Choroid plexus epithelial cell (primary cell): ENCODE data around the gene KCNG2.
"Not testable (repeated sequence)": the region's sequence is repeated elsewhere in the genome, so short reads cannot be mapped to it uniquely, and the experiment has no call there.

Experiments
- DNase-seq: peaks from one replicate; pipeline ENCODE4 v3.0.0-alpha.2; 2010; ENCODE audit warnings: low read depth
- H3K4me3 ChIP-seq: 2 replicates; pipeline ENCODE4 v1.5.1; 2011; ENCODE audit warnings: low read depth, mild to moderate bottlenecking, control low read depth, low read length, moderate library complexity
- TF ChIP-seq, protein P1 (sequence below): conservative IDR thresholded peaks from 2 replicates; pipeline ENCODE4 v1.5.1; 2011; ENCODE audit warnings: low read depth, mild to moderate bottlenecking, control low read depth, inconsistent platforms, low read length, moderate library complexity

The KCNG2 gene

DNA sequence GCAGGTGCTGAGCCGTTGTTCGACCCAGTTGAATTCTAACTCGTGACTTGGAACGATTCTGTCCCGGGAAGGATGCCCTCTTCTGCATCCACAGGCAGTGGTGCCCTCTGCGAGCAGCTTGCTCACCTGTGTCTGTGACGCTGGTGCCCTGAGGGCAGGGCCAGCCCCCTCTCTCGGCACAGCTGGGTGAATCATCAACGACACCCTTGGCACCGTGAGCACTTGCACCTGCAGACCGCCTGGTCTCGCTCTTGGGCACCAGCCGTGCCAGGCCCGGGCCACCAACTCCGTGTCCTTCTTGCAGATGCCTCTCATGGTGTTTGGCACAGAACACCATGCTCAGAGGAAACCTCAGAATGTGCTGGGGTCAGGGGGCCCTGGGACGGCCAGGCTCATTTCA, 78.8 kb downstream of the KCNG2 start:
- DNase-seq = no peak
- TF ChIP-seq, protein P1, sequence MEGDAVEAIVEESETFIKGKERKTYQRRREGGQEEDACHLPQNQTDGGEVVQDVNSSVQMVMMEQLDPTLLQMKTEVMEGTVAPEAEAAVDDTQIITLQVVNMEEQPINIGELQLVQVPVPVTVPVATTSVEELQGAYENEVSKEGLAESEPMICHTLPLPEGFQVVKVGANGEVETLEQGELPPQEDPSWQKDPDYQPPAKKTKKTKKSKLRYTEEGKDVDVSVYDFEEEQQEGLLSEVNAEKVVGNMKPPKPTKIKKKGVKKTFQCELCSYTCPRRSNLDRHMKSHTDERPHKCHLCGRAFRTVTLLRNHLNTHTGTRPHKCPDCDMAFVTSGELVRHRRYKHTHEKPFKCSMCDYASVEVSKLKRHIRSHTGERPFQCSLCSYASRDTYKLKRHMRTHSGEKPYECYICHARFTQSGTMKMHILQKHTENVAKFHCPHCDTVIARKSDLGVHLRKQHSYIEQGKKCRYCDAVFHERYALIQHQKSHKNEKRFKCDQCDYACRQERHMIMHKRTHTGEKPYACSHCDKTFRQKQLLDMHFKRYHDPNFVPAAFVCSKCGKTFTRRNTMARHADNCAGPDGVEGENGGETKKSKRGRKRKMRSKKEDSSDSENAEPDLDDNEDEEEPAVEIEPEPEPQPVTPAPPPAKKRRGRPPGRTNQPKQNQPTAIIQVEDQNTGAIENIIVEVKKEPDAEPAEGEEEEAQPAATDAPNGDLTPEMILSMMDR = no peak
- no peak overlapping the region for H3K4me3 ChIP-seq

DNA sequence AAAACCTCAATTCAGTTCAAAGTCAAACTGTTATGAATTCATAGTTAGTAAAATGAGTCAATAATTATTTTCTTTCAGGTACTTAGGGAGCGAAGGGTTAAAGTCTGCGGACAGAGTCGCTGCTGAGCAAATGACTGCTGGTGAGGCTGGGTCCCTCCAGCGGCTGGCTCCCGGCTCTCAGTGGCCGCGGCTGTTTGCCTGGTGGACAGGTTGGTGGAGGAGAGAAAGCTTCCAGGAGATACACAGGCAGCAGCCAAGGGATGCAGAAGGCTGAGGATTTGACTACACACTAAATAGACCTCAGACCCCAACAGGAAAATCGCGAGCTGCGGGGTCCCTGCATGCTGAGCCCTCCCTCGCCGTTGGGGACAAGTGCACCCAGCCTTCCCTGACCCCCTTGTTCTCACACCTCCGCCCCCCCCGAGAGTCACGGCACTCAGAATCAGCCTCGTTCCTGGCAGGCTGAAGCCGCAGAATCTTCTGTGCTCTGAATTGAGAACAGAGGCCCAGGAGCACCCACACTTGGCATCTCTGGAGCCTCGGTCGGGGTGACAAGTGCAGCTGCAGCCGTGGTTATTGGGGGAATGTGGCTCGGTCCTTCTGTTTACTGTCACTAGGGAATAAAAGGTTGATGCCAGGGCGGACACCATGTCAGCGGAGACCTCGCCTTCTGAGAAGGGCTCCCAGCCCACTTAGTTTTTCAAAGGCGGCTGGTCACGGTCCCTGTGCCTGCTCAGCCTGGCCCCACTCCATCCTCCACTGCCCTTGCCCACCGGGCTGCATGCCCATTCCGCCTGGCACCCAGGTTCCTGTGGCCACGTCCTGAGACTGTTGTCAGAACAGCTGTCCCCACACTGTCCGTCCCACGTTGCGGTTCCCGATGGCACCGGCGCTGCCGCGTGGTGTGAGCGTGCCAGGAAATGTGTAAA, 79.7 kb downstream of the KCNG2 start:
- no peak for DNase-seq
- H3K4me3 ChIP-seq = no peak overlapping the region
- TF ChIP-seq, protein P1 = no peak

DNA sequence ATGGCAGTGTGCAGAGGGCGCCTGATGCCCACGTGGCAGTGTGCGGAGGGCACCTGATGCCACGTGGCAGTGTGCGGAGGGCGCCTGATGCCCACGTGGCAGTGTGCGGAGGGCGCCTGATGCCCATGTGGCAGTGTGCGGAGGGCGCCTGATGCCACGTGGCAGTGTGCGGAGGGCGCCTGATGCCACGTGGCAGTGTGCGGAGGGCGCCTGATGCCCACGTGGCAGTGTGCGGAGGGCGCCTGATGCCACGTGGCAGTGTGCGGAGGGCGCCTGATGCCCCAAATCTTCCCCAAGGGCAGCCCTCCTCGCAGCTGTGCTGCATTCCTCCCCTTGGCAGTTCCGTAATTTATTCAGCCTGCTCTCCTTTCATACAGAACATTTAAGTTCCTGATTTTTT, 80.5 kb downstream of the KCNG2 start:
- not testable (repeated sequence) for DNase-seq, H3K4me3 ChIP-seq

DNA sequence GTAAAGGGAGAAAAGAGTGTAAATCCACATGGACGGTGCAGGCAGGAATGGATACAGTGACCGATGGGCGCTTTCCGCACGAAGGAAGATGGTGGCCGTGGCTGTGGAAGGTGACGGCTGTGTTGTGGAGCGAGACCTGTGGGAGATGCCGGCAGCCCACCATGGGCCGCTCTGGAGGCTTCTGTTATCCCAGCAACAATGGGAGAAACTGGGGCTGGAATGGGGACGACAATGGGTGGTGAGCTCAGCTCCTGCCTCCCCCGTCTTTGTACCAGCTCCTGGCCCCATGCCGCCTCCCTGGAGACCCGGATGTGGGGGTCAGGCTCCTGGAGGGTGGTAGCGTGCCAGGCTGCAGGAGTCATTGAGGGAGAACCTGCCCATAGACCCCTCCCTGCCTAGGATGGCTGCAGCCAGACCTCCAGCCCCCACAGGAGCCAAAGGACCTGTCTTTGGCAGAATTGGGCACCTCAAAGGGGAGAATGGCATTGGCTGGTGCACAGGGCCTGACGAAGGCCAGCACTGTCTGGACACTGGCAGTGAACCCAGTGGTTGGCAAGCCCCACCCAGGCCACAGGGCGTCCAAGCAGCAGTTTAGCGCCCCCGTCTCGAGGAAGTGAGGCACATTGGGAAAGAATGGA, 81.1 kb downstream of the KCNG2 start:
- DNase-seq = no peak
- TF ChIP-seq, protein P1 = no peak
- no peak overlapping the region for H3K4me3 ChIP-seq

DNA sequence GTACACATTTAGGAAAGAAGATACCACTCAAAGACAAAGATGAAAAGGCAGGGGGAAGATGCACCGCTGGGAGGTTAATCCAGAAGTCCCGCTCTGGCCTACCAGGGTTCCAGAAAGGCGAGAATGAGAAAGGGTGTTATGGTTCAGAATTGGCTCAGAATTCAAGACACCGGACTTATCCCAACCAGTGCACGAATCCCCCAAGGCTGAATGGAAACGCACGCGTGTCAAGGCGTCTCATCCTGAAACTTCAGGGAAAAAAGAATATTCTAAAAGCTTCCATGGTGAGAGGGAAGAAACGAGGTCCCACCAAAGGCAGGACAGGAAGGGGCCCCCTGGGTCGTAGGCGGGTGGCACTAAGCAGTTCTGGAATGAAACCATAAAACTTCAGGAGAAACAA, 81.8 kb downstream of the KCNG2 start:
- TF ChIP-seq, protein P1 = no peak
- DNase-seq = no peak

DNA sequence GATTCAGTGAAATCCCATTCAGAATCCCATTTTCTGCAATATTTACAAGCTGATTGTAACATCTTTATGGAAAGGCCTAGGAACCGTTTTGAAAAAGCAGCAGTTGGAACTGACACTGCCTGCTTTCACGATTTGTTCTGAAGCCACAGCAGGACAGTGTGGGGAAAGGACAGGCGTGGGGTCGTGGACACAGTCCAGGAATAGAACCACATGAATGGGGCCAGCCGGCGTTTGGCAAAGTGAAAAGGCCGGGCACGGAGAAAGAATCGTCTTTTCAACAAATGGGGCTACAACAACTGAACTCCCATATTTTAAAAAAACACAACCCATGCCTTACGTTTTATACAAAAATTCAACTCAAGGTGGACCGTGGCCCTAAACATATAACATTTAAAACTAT, 84.0 kb downstream of the KCNG2 start:
- TF ChIP-seq, protein P1 = no peak
- no peak for DNase-seq
- no peak overlapping the region for H3K4me3 ChIP-seq

More for the DNA sequence above, 81.8 kb downstream of the KCNG2 start:
- H3K4me3 ChIP-seq = no peak overlapping the region

DNA sequence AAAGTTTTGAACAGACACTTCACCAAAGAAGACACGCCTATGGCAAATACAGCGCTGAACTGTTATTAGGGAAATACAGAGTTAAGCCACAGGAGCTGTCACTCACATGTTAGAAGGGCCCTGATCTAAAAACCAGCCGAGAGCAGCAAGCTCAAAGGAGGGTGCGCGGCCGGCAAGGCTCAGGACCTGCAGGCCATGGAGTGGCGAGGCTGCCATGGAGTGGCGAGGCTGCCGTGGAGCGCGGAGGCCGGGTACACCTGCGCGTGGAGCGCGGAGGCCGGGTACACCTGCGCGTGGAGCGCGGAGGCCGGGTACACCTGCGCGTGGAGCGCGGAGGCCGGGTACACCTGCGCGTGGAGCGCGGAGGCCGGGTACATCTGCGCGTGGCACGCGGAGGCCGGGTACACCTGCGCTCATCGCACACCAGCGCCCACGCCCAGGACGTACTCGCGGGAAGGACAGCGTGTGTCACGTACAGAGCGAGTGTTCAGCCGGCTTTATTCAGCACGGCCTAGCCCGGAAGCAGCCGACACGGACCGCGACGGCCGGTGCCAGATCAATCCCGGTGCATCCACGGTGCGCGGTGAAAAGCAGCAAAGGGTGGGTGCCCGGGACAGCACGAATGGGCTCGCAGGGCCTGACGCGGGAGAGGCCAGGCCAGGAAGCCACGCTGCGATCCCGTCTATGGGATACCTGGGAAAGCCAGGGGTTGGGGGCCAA, 84.9 kb downstream of the KCNG2 start:
- no peak overlapping the region for H3K4me3 ChIP-seq
- TF ChIP-seq, protein P1 = no peak
- DNase-seq = no peak
